Endodermal cell (in vitro differentiated cells): ENCODE data around the gene CLCNKB. TPM values are rescaled to one million over a fixed set of nuclear protein-coding genes. Genes with fewer than 3 reads are reported as not detected.

ENCODE experiments used
- DNase-seq: peaks from one replicate; pipeline ENCODE4 v3.0.0-alpha.2; 2017
- H3K27ac ChIP-seq: 2 replicates; pipeline ENCODE4 v1.5.1; 2013; ENCODE audit warnings: mild to moderate bottlenecking, low read depth, low read length, moderate library complexity
- H3K27me3 ChIP-seq: 2 replicates; pipeline ENCODE4 v1.6.1; 2013; ENCODE audit warnings: mild to moderate bottlenecking, low read length, moderate library complexity; ENCODE audit not compliant: insufficient read depth, control insufficient read depth, poor library complexity, severe bottlenecking
- H3K36me3 ChIP-seq: 2 replicates; pipeline ENCODE4 v1.7.0; 2013; ENCODE audit warnings: mild to moderate bottlenecking, low read length, moderate library complexity; ENCODE audit not compliant: control insufficient read depth, insufficient read depth
- H3K4me1 ChIP-seq: one replicate; pipeline ENCODE4 v1.7.0; 2013; ENCODE audit warnings: low read length; ENCODE audit not compliant: control insufficient read depth, insufficient read depth
- H3K4me3 ChIP-seq: 2 replicates; pipeline ENCODE4 v1.5.1; 2013; ENCODE audit warnings: mild to moderate bottlenecking, low read length, moderate library complexity
- H3K9ac ChIP-seq: 2 replicates; pipeline ENCODE4 v1.6.1; 2013; ENCODE audit warnings: mild to moderate bottlenecking, low read length, moderate library complexity; ENCODE audit not compliant: poor library complexity, severe bottlenecking; ENCODE audit errors: extremely low read depth
- H3K9me3 ChIP-seq: 2 replicates; pipeline ENCODE4 v1.6.1; 2013; ENCODE audit warnings: mild to moderate bottlenecking, low read length, moderate library complexity; ENCODE audit not compliant: control insufficient read depth
- H3K27ac Mint-ChIP-seq: 2 replicates; pipeline ENCODE4 v1.8.0; 2020; ENCODE audit warnings: mixed read lengths
- H3K27me3 Mint-ChIP-seq: 2 replicates; pipeline ENCODE4 v1.8.0; 2021; ENCODE audit warnings: mild to moderate bottlenecking, mixed read lengths; ENCODE audit not compliant: insufficient read depth
- H3K36me3 Mint-ChIP-seq: 2 replicates; pipeline ENCODE4 v1.8.0; 2020; ENCODE audit warnings: low read depth, mixed read lengths
- H3K4me1 Mint-ChIP-seq: 2 replicates; pipeline ENCODE4 v1.8.0; 2020; ENCODE audit warnings: mixed read lengths
- H3K4me3 Mint-ChIP-seq: 2 replicates; pipeline ENCODE4 v1.8.0; 2020; ENCODE audit warnings: mild to moderate bottlenecking, moderate library complexity, mixed read lengths
- H3K9me3 Mint-ChIP-seq: 2 replicates; pipeline ENCODE4 v1.8.0; 2020; ENCODE audit warnings: mild to moderate bottlenecking, mixed read lengths
- CTCF ChIP-seq: fragments of 200-600 bp; sonication (generic); conservative IDR thresholded peaks from 2 replicates; pipeline ENCODE4 v1.5.0; 2021; ENCODE audit warnings: antibody characterized with exemption, mild to moderate bottlenecking
- WGBS, 2 experiments: methylation state at CpG; one replicate each; pipeline versions ENCODE4 v1.1.5 to v1.1.7; 2013; ENCODE audit warnings: missing lambda C conversion rate in 2 of 2, mixed read lengths in 1 of 2; ENCODE audit not compliant: insufficient coverage in 1 of 2, insufficient read length in 1 of 2; 5-methylcytosine and 5-hydroxymethylcytosine counted together
- total RNA-seq, 2 donors: library from RNA; stranded (reverse); fragmentation: NEBNext Ultra II Directional in 1 of 2; extraction: Animal tissue kit (Norgen Biotek cat#: 25700) in 1 of 2; gene quantifications; 2 replicates in 1 of 2; 3 replicates in 1 of 2; pipeline ENCODE4 v1.2.1, GENCODE V29; 2021

The CLCNKB gene
- total RNA-seq, 2 donors from 2014 or later: 3.6 to 3.7 TPM

DNA sequence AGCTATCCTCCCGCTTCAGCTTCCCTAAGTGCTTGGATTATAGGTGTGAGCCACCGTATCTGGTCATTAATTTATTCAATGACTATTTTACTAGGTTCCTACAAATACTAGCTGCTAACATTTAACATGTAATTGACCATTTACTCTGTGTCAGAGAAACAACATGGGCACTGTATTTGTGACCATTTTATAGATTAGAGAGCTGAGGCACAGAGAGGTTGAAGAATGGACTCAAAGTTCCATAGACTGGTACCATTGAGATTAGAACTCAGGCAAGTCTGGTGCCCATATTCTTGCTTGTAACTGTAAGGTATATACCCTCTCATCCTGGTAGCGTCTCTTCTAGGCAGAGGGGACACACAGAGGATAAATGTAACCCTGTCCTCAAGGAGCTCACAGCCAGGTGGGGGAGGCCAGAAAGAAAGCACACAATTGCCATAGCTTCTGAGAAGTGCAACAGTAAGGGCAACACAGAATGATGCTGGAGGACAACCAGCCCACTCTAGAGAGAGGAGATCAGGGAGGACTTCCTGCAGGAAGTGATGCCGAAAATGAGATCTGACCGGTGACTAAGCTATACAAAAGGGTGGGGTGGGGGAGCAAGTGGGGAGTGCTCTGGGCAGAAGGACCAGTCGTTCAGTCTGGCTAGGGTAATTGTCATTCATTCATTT is 35.8 kb upstream of the CLCNKB start:
- H3K4me3 Mint-ChIP-seq: no peak overlapping the region
- H3K9me3 ChIP-seq: no peaks in the 10 kb centered on the region
- no peaks in the 10 kb centered on the region for H3K36me3 Mint-ChIP-seq
- H3K27me3 ChIP-seq: no peaks in the 10 kb centered on the region
- H3K4me1 ChIP-seq: peaks cover 9% of the 10 kb centered on the region
- H3K9me3 Mint-ChIP-seq: no peaks in the 10 kb centered on the region
- 87 to 98% methylated on average over 5 to 6 of the region's 6 CpGs for WGBS, 2 experiments
- H3K27ac ChIP-seq: no peak overlapping the region
- H3K9ac ChIP-seq: no peak overlapping the region
- H3K4me1 Mint-ChIP-seq: peaks cover 7% of the 10 kb centered on the region
- TF ChIP-seq CTCF: no peak
- DNase-seq: no peak
- no peak overlapping the region for H3K4me3 ChIP-seq
- H3K27ac Mint-ChIP-seq: no peak overlapping the region
- H3K27me3 Mint-ChIP-seq: no peaks in the 10 kb centered on the region
- no peaks in the 10 kb centered on the region for H3K36me3 ChIP-seq

DNA sequence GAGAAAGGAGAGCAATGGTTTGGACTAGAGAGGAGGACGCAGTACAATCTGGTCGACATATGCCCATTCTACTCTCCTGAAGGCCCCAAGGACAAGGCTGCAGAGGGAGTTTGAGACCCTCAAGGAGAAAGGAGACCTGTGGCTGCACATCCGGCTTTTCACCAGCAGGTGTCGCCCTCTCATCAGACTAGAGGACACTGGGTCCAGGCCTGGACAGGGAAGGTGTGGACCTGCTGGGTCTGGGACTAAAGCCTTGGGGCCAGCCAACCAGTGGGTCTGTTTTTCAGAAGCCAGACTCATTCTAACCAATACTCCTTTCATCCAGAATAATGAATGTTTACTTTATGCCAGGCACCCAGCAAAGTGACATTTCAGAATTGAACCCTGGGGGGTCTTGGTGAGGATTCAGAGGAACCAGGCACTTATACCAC is 34.5 kb upstream of the CLCNKB start:
- Histone ChIP-seq H3K9ac (no peak overlapping the region), H3K36me3 (no peaks in the 10 kb centered on the region), H3K27me3 (no peaks in the 10 kb centered on the region), H3K27ac (no peak overlapping the region), H3K4me3 (no peak overlapping the region), H3K4me1 (peaks cover 3% of the 10 kb centered on the region), H3K9me3 (no peaks in the 10 kb centered on the region)
- no peak overlapping the region for H3K27ac Mint-ChIP-seq
- DNase-seq: peak; percentile 98
- no peaks in the 10 kb centered on the region for H3K36me3 Mint-ChIP-seq
- peaks cover 6% of the 10 kb centered on the region for H3K4me1 Mint-ChIP-seq
- H3K27me3 Mint-ChIP-seq: no peaks in the 10 kb centered on the region
- TF ChIP-seq CTCF: peak; percentile 98
- H3K9me3 Mint-ChIP-seq: no peaks in the 10 kb centered on the region
- 0% methylated on average over 4 of the region's 4 CpGs for WGBS, 2 experiments
- no peak overlapping the region for H3K4me3 Mint-ChIP-seq

- Mint-ChIP-seq H3K4me3 (no peak overlapping the region), H3K27me3 (no peaks in the 10 kb centered on the region), H3K36me3 (no peaks in the 10 kb centered on the region), H3K4me1 (peaks cover 9% of the 10 kb centered on the region), H3K9me3 (no peaks in the 10 kb centered on the region), H3K27ac (no peak overlapping the region)
- H3K36me3 ChIP-seq: no peaks in the 10 kb centered on the region
- no peak for DNase-seq
- no peak overlapping the region for H3K4me3 ChIP-seq
- TF ChIP-seq CTCF: no peak
- no peak overlapping the region for H3K9ac ChIP-seq
- no peak overlapping the region for H3K27ac ChIP-seq
- H3K9me3 ChIP-seq: no peaks in the 10 kb centered on the region
- 92% methylated on average over 11 of the region's 11 CpGs for WGBS, 2 experiments
- H3K4me1 ChIP-seq: no peaks in the 10 kb centered on the region
- H3K27me3 ChIP-seq: no peaks in the 10 kb centered on the region
Observed at GRCh38 chr1:16009678-16010077, 33.9 kb upstream of the CLCNKB start.
